Fibroblast of peridontal ligament (primary cell): Measurements from ENCODE around the gene CHAD.
"Not testable (repeated sequence)": the region's sequence is repeated elsewhere in the genome, so short reads cannot be mapped to it uniquely, and the experiment has no call there.

Experiments
- DNase-seq: peaks from one replicate; pipeline ENCODE4 v3.0.0-alpha.2; 2010; ENCODE audit errors: extremely low read depth

Gene CHAD

DNA sequence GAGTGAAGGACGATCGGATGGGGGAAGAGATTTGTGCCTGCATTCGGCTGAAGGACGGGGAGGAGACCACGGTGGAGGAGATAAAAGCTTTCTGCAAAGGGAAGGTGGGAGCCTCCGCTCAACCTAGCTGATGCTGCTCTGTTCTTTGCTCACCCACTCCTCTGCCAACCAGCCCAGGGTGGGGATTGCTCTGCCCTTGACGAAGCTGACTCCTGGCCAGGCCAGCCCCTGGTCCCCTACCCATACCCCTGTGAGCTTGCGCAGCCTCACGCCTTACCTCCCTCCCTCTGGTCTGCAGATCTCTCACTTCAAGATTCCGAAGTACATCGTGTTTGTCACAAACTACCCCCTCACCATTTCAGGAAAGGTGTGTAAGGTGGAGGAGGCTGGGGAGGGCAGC, 5.2 kb upstream of the CHAD start:
- DNase-seq = no peak

DNA sequence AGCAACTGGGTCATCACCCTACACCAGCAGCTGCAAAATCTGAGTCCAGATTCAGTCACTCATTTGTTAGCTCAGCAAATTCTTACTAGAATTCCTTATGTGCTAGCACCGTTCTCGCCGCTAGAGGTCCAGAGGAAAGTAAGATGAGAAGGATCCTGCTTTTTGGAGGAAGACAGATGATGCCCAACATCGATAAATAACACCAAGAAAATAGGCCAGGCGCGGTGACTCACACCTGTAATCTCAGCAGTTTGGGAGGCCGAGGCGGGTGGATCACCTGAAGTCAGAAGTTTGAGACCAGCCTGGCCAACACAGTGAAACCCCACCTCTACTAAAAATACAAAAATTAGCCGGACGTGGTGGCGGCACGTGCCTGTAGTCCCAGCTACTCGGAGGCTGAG, 4.1 kb upstream of the CHAD start:
- DNase-seq = not testable (repeated sequence)

- no peak for DNase-seq
Measured at GRCh38 chr17:50472286-50472685, 3.6 kb upstream of the CHAD start.

GRCh38 chr17:50471009-50471905, 2.6 kb upstream of the CHAD start:
- no peak for DNase-seq

DNA sequence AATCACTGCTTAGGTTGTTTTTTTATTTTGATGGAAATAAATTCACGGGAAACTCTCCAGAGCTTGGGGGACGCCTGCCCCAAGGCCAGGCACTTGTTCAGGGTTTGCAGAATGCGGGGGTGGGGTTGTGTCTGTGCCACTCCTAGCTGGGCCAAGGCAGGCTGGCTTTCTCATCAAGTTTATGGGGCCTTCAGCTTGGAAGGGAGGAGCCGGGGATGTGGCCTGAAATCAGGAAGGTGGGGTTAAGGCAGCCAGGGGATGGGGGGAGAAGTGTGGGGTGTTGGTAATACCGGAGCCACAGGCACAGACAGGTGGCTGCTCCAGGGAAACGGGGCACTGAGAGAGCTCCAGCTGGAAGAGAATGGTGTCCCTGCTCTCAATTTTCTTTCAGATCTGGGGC, 1.7 kb upstream of the CHAD start:
- no peak for DNase-seq

GRCh38 chr17:50469671-50470305, 1.1 kb upstream of the CHAD start:
- no peak for DNase-seq

GRCh38 chr17:50469208-50469605, 527 bp upstream of the CHAD start:
- DNase-seq = no peak

- DNase-seq = no peak
Measured at GRCh38 chr17:50467855-50468303, 801 bp downstream of the CHAD start.

DNA sequence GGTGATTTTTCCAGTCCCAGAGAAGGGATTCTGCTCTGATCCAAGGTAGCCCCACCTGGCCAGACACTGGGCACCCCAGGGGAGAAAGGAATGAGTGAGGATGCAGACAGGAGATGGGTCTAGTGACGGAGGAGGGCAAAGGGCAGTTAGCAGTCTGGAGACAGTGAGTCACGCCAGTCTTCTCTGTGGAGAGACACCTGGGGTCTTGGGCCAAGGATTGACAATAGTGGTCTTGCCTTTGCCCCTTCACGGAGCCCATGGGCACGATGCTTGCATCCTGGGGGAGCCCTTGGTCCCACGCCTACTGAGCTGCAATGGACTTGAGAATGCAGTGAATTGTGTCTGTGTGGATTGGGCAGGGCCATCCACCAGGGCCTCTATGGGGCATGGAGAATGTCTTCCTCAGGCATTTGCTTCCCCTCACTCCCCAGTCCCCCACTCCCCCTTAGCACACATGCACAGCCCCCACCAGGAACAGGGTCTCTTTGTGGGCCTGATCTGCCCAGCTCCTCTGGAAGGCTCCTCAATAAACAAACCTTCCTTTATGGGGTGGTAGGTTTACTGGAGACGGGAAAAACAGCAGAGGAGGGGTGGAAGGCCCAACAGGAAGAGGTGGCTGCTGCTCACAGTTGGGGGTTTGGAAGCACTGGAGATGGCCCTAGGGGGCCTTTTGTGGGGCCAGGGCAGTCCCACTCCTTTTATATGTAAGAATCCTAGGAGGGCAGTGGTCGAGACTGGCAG, 1.4 kb downstream of the CHAD start:
- DNase-seq = no peak

DNA sequence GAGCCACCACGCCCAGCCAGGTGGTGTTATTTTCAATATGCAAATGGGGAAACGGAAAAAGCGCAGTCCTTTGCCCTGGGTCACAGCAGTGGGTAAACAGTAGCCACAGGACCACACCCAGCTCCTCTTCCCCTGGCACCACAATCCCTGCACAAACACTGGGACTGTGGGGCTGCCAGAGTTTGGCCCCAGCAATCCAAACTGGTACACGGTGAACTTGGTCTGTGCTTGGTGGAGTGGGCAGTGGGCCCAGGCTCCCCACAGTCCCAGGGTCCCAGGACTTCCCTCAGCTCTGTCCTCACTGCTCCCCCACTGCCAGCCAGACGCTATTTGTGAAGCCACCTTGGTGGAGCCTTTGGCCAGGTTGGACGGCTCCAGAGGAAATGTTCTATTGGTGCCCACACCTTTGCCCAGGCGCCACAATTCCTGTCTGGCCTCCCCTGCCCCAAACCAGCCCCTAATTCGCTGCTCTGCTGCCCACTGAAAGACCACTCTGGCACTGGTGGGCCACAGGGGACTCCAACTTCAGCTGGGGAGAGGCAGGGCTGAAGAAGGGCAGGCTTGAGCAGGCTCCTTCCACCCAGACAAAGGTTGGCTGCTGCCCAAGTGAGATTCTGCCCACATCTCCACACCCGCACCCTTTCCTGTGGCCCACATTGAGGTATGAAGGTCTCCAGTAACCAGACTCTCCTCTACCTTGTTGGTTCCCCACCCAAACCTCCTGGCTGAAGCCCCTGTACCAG, 2.1 kb downstream of the CHAD start:
- no peak for DNase-seq

DNA sequence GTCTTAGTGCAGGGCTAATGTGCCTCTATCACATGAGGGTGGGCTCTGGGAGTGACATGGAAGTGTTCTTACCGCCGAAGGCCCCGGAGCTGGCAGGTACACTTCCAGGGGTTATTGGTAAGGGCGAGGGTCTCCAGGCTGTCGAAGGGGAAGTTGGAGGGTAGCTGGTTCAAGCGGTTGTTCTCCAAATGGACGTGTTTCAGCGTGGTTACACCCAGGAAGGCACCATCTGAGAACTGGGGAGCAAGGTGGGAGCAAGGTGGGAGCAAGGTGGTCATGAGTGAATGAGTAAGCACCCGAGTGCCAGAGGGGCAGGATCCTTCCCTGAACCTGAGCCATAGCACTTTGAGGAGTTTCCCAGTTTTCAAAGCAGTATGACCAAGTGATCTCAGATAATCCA, 3.0 kb downstream of the CHAD start:
- no peak for DNase-seq

DNA sequence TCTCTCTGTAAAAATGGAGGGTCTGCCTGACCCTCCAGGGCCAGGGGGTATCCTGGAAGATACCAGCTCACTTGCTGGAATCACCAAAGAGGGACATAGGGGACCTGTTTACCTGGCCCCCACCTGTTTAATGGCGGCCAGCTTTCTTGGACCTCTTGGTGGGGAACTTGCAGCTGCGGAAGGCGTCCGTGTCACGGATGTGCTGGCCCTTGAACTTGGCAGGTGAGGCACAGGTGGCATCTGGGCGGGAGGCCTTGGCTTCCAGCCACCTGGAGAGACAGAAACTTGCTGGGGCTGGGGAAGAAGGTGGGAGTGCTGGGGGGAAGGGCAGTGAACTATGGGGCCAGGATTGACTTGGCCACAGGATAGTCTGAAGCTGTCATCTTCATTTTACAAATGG, 3.5 kb downstream of the CHAD start:
- no peak for DNase-seq

- DNase-seq = no peak
Measured at GRCh38 chr17:50464736-50465135, 3.9 kb downstream of the CHAD start.

- no peak for DNase-seq
Measured at GRCh38 chr17:50464121-50464520, 4.6 kb downstream of the CHAD start.

GRCh38 chr17:50462446-50462845, 6.2 kb downstream of the CHAD start:
- DNase-seq = no peak

DNA sequence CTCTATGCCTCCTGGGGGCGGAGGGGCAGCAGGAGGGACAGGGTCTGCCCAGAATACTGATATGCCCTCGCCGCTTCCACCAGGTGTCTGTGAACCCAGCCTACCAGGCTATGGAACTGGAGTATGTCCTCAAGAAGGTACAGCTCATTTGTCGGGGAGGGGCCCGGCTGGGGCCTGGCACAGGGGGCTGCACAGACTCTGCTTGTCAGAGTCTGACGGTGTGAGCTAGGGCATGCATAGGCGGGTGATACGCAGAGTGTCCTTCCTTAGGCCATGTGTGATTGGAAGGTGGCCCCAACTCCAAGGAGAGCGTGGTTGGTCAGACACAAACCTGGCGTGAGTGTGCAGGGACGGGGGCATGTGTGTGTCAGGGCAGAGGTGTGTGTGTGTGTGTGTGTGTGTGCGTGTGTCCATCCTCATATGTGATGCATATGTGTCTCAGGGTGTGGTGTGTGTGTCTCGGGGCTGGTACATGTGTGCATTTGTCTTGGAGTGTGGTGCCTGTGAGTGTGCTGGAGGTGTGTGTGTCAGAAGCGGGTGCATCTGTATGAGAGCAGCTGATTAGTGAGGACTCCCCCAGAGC, 7.0 kb downstream of the CHAD start:
- DNase-seq = no peak

DNA sequence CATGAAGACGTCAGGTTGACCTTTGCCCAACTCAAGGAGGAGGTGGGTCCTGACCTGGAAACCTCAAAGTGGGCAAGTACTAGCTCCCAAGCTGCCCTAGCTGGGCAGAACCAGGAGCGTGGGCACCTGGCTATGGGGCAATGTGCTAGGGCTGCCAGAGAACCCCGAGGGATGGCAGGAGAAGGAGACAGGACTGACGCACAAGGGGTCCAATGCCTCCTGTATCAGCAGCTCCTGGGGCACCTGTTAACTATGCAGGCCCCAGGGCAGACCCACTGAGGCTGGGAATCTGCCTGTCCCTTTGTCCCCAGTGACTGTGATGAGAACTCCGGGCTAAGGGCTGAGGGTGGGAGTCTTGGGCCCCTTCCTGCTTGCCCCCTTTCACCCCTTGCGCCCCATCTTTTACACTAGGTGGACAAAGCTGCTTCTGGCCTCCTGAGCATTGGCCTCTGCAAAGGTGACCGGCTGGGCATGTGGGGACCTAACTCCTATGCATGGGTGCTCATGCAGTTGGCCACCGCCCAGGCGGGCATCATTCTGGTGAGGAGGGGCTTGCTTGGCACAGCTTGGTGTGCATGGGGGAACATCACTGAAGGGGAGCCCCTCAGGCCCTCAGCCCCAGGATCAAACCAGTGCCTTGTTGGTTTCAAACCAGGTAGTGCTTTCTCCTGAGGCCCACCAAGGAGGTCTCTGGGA, 7.7 kb downstream of the CHAD start:
- DNase-seq = no peak

DNA sequence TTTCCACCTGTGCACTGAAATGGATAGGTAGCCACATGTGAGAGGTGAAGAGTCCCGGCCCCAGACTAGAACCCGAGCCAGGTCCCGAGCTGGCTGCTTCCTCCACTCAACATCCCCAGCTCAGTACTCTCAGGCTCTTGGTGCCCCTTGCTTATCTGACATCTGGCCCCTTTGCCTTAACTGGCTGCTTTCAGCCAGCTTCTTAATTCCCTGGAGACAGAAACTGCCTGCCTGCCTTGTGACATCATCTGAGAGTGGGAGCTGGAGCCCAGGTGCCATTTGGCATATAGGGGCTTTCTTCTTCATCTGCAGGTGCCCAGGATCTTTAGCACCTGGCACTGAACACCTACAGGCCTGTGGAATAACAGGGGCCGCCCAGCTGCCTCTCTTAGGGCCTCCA, 8.9 kb downstream of the CHAD start:
- no peak for DNase-seq

DNA sequence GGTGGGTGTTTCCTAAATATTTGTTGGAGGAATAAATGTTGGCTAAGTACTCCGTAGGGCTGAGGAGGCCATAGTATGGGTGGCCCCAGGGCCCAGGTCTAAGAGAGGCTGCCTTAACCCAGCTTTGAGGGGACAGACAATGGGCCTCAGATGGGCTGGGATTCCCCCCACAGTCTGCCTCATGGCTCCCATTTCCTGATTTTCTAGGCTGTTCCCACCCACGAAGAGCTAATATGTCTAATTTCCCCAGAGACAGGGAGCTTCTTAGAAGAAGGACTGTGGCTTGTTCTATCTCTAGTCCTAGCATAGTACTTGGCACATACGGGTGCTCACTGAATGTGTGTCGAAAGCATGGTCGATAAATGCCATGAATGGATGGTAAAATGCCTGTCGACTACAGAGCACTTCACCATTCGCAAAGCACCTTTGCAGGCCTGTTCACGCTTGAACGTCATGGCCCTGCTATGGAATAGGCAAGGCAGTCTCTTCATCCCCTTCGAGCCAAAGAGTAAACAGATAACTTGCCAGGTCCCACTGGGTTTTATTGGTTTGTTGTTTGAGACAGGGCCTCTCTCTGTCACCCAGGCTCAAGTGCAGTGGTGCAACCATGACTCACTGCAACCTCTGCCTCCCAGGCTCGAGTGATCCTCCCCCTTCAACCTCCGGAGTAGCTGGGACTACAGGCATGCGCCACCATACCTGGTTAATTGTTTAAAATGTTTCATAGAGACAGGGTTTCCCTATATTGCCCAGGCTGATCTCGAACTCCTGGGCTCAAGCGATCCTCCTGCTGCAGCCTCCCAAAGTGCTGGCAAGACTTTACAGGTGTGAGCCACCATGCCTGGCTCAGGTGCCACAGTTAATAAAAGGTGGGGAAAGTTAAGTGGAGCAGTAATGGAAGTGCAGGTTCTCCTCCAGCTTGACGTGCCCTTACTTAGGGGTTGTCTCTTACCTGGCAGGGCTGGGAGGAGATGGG, 9.7 kb downstream of the CHAD start:
- no peak for DNase-seq

GRCh38 chr17:50458270-50458669, 10.4 kb downstream of the CHAD start:
- no peak for DNase-seq
